ENCODE data around the gene MRPL10.

GRCh38 chr17:47807421-47807820, 23.9 kb downstream of the MRPL10 start:
- TF ChIP-seq, protein P1, sequence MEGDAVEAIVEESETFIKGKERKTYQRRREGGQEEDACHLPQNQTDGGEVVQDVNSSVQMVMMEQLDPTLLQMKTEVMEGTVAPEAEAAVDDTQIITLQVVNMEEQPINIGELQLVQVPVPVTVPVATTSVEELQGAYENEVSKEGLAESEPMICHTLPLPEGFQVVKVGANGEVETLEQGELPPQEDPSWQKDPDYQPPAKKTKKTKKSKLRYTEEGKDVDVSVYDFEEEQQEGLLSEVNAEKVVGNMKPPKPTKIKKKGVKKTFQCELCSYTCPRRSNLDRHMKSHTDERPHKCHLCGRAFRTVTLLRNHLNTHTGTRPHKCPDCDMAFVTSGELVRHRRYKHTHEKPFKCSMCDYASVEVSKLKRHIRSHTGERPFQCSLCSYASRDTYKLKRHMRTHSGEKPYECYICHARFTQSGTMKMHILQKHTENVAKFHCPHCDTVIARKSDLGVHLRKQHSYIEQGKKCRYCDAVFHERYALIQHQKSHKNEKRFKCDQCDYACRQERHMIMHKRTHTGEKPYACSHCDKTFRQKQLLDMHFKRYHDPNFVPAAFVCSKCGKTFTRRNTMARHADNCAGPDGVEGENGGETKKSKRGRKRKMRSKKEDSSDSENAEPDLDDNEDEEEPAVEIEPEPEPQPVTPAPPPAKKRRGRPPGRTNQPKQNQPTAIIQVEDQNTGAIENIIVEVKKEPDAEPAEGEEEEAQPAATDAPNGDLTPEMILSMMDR (IDR thresholded peaks at IDR 0.05 in 2 of 3, conservative IDR thresholded peaks at IDR 0.05 in 1 of 3; ENCODE audit: control insufficient read depth in 2 of 3, extremely low read depth in 1 of 3, insufficient read depth in 1 of 3, low read depth in 3 of 3, low read length in 3 of 3): no peak
- TF ChIP-seq CBFB (IDR thresholded peaks at IDR 0.05; ENCODE audit: low read depth) (no peak), FOS (IDR thresholded peaks at IDR 0.05; ENCODE audit: borderline replicate concordance, extremely low read depth, insufficient read length) (no peak), ATF2 (IDR thresholded peaks at IDR 0.05; ENCODE audit: low read length) (no peak), PBX3 (IDR thresholded peaks at IDR 0.05; ENCODE audit: insufficient replicate concordance, low read depth, low read length) (no peak), ZNF207 (IDR thresholded peaks at IDR 0.05; ENCODE audit: borderline replicate concordance) (no peak), RFX5 (IDR thresholded peaks at IDR 0.05; ENCODE audit: low read depth, low read length) (no peak), POLR2A (IDR thresholded peaks at IDR 0.05; ENCODE audit: low read depth, low read length) (no peak)
- TF ChIP-seq, protein P2, sequence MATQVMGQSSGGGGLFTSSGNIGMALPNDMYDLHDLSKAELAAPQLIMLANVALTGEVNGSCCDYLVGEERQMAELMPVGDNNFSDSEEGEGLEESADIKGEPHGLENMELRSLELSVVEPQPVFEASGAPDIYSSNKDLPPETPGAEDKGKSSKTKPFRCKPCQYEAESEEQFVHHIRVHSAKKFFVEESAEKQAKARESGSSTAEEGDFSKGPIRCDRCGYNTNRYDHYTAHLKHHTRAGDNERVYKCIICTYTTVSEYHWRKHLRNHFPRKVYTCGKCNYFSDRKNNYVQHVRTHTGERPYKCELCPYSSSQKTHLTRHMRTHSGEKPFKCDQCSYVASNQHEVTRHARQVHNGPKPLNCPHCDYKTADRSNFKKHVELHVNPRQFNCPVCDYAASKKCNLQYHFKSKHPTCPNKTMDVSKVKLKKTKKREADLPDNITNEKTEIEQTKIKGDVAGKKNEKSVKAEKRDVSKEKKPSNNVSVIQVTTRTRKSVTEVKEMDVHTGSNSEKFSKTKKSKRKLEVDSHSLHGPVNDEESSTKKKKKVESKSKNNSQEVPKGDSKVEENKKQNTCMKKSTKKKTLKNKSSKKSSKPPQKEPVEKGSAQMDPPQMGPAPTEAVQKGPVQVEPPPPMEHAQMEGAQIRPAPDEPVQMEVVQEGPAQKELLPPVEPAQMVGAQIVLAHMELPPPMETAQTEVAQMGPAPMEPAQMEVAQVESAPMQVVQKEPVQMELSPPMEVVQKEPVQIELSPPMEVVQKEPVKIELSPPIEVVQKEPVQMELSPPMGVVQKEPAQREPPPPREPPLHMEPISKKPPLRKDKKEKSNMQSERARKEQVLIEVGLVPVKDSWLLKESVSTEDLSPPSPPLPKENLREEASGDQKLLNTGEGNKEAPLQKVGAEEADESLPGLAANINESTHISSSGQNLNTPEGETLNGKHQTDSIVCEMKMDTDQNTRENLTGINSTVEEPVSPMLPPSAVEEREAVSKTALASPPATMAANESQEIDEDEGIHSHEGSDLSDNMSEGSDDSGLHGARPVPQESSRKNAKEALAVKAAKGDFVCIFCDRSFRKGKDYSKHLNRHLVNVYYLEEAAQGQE (IDR thresholded peaks at IDR 0.05; ENCODE audit: low read depth, low read length): no peak
- TF ChIP-seq, protein P3, sequence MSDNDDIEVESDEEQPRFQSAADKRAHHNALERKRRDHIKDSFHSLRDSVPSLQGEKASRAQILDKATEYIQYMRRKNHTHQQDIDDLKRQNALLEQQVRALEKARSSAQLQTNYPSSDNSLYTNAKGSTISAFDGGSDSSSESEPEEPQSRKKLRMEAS (IDR thresholded peaks at IDR 0.05; ENCODE audit: low read depth, low read length): no peak
